RWPE2 (cell line): ENCODE results near the gene UST.

ENCODE experiments used
- ATAC-seq: fragments of 200-7000 bp; cut with Tn5 transposase; 3 replicates; pipeline ENCODE4 v1.9.1; 2021; ENCODE audit warnings: low read depth
- DNase-seq: peaks from one replicate; pipeline ENCODE4 v3.0.0-alpha.2; 2020; ENCODE audit warnings: low spot score
- H3K27ac ChIP-seq: fragments of 450-650 bp; 2 replicates; pipeline ENCODE4 v1.5.1; 2017; ENCODE audit warnings: mild to moderate bottlenecking; ENCODE audit not compliant: poor library complexity, severe bottlenecking
- H3K27me3 ChIP-seq: fragments of 250-450 bp; sonication (Bioruptor Pico); 2 replicates; pipeline ENCODE4 v1.5.1; 2021; ENCODE audit warnings: mild to moderate bottlenecking, moderate library complexity; ENCODE audit not compliant: insufficient read depth, poor library complexity, severe bottlenecking
- H3K36me3 ChIP-seq: fragments of 250-450 bp; sonication (Bioruptor Pico); 2 replicates; pipeline ENCODE4 v1.5.1; 2020; ENCODE audit warnings: low read depth, mild to moderate bottlenecking, moderate library complexity
- H3K4me1 ChIP-seq: fragments of 250-450 bp; sonication (Bioruptor Pico); 2 replicates; pipeline ENCODE4 v1.5.1; 2021; ENCODE audit warnings: mild to moderate bottlenecking, moderate library complexity; ENCODE audit not compliant: insufficient read depth, poor library complexity, severe bottlenecking
- H3K4me3 ChIP-seq: fragments of 250-450 bp; sonication (Bioruptor Pico); 2 replicates; pipeline ENCODE4 v1.5.1; 2021; ENCODE audit warnings: mild to moderate bottlenecking, moderate library complexity; ENCODE audit not compliant: severe bottlenecking
- H3K9me3 ChIP-seq: fragments of 250-450 bp; sonication (Bioruptor Pico); 2 replicates; pipeline ENCODE4 v1.5.1; 2021; ENCODE audit warnings: mild to moderate bottlenecking, moderate library complexity; ENCODE audit not compliant: severe bottlenecking
- CTCF ChIP-seq: fragments of 450-650 bp; IDR thresholded peaks from one replicate; pipeline ENCODE4 v1.5.1; 2017; ENCODE audit warnings: mild to moderate bottlenecking, moderate library complexity; ENCODE audit not compliant: poor library complexity, severe bottlenecking

Gene UST

GRCh38 chr6:148743476-148743875 is 3.4 kb upstream of the UST start:
- peaks cover 5% of the 10 kb centered on the region for H3K4me1 ChIP-seq
- ATAC-seq (no peak), DNase-seq (no peak)
- H3K27me3 ChIP-seq: no peaks in the 10 kb centered on the region
- no peak overlapping the region for H3K4me3 ChIP-seq
- no peaks in the 10 kb centered on the region for H3K36me3 ChIP-seq
- no peaks in the 10 kb centered on the region for H3K9me3 ChIP-seq
- no peak for TF ChIP-seq CTCF
- H3K27ac ChIP-seq: no peak overlapping the region

GRCh38 chr6:148745926-148746325 is 904 bp upstream of the UST start:
- peaks cover 7% of the 10 kb centered on the region for H3K4me1 ChIP-seq
- H3K4me3 ChIP-seq: peak overlapping the region; percentile 50
- no peak for TF ChIP-seq CTCF
- H3K36me3 ChIP-seq: no peaks in the 10 kb centered on the region
- no peaks in the 10 kb centered on the region for H3K27me3 ChIP-seq
- DNase-seq (no peak), ATAC-seq (peak; percentile 17; the same call in 1 of the 3 replicates)
- H3K27ac ChIP-seq: no peak overlapping the region
- H3K9me3 ChIP-seq: no peaks in the 10 kb centered on the region

GRCh38 chr6:148747145-148747470 is 278 bp downstream of the UST start:
- Histone ChIP-seq H3K36me3 (no peaks in the 10 kb centered on the region), H3K4me1 (peaks cover 10% of the 10 kb centered on the region), H3K27me3 (no peaks in the 10 kb centered on the region), H3K4me3 (peak overlapping the region; percentile 50), H3K9me3 (no peaks in the 10 kb centered on the region), H3K27ac (no peak overlapping the region)
- ATAC-seq (peak; percentile 37), DNase-seq (peak; percentile 66)
- TF ChIP-seq CTCF: no peak

- Histone ChIP-seq H3K9me3 (no peaks in the 10 kb centered on the region), H3K27ac (no peak overlapping the region), H3K27me3 (no peaks in the 10 kb centered on the region), H3K4me1 (peaks cover 10% of the 10 kb centered on the region), H3K4me3 (peak overlapping the region; percentile 50), H3K36me3 (no peaks in the 10 kb centered on the region)
- DNase-seq: no peak
- ATAC-seq: peak; percentile 60
- no peak for TF ChIP-seq CTCF
These were observed 788 bp downstream of the UST start for GRCh38 chr6:148747471-148748165.

DNA sequence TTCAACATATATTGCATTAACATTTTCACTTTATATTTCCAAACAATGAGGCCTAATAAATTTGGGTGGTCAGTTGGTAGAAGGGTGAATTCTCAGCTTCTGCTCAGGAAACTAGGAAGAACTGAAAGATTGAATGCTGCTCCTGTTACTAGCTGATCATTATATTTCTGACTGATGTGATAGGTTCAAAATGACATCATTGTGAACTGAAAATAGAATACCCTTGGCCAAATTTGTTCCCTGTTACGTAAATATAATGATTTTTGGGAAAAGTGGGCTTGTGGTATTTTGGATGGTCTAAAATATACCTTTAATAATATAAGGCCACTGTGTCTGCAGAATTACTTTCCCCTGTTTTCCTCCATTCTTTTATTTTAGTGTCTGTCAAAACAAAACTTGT is 2.8 kb downstream of the UST start:
- H3K27ac ChIP-seq: no peak overlapping the region
- no peaks in the 10 kb centered on the region for H3K36me3 ChIP-seq
- peaks cover 10% of the 10 kb centered on the region for H3K4me1 ChIP-seq
- no peak overlapping the region for H3K4me3 ChIP-seq
- ATAC-seq (no peak), DNase-seq (no peak)
- H3K27me3 ChIP-seq: no peaks in the 10 kb centered on the region
- no peaks in the 10 kb centered on the region for H3K9me3 ChIP-seq
- no peak for TF ChIP-seq CTCF
